Measurements from ENCODE around the gene CFTR.

Gene CFTR

DNA sequence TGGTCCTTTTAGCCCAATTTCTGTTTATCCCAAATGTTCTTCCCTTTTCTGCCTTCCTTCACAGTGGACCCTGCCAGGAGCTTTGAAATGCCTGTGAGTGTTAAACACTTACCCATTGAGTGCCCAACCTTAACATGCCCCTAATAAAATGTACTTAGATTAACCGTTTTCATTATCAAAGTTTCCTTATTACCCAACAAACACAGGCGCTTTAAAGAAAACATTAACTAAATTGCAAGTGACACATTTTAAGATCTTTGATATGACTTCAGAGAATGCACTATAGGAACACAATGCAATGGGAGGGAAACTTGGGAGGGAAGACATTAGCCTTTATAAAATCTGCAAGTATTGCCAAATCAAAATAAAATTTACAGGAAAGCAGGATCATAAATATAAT lies 177.0 kb downstream of the CFTR start:
- DNase-seq, result no peak

DNA sequence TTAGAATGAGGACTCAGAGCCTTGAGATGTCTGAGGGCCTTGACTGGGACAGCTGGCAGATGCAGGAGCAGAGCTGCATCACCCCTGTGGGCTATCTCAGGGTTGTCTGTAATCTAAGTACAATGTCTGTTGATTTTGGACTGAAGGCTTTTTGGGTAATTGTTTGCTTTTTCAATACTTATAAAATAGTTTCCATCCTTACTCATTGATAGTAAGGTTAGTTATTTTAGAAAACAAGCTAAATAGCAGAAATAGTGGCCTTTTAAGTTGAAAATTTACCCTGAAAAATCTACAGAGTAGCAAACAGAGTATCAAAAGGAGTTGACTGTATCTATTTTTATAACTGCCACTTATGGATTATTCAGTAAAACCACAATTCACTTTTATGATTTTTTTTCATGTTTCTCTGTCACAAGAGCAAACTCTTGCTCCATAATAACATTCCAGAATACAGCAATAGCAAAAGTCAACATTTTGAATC lies 179.7 kb downstream of the CFTR start:
- no peak for DNase-seq

DNA sequence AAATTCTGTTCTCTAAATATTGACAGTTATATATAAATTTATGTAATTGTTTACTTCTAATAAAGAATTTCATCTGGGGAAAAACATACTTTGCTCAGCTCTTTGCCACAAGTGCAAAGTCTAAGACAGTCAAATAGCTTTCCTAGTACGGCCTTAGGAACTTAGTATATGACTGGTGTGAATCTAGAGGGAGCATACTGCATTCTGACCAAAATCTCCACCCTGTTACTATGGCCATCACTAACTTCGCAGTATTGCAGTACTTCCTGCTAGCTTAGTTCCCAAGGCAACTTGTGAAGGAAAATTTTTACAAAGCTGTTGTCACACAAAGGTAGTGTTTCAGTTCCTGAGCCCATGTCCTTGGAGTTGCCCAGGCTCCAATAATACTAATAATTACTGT lies 181.5 kb downstream of the CFTR start:
- DNase-seq, result no peak

DNA sequence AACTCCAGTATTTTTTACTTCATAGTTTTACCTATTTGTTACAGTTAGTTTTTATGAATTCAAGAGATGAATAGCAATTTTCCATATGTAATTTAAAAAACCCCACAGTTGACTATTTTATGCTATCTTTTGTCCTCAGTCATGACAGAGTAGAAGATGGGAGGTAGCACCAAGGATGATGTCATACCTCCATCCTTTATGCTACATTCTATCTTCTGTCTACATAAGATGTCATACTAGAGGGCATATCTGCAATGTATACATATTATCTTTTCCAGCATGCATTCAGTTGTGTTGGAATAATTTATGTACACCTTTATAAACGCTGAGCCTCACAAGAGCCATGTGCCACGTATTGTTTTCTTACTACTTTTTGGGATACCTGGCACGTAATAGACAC lies 184.2 kb downstream of the CFTR start:
- DNase-seq, result no peak

DNA sequence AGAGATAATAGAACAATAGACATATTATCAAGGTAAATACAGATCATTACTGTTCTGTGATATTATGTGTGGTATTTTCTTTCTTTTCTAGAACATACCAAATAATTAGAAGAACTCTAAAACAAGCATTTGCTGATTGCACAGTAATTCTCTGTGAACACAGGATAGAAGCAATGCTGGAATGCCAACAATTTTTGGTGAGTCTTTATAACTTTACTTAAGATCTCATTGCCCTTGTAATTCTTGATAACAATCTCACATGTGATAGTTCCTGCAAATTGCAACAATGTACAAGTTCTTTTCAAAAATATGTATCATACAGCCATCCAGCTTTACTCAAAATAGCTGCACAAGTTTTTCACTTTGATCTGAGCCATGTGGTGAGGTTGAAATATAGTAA lies 185.5 kb downstream of the CFTR start:
- no peak for DNase-seq

DNA sequence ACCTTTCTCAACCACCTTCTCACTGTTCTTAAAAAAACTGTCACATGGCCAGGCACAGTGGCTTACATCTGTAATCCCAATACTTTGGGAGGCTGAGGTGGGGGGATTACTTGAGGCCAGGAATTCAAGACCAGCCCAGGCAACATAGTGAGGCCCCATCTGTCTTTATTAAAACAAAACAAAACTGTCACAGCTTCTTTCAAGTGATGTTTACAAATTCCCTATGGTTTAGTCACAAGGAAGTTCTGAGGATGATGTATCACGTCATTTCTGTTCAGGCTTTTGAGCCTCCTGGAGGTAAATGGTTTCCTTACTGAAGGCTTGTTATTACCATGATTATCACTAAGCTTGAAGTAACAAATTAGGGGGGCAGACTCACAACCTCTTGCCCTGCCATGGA lies 186.2 kb downstream of the CFTR start:
- DNase-seq, result no peak

DNA sequence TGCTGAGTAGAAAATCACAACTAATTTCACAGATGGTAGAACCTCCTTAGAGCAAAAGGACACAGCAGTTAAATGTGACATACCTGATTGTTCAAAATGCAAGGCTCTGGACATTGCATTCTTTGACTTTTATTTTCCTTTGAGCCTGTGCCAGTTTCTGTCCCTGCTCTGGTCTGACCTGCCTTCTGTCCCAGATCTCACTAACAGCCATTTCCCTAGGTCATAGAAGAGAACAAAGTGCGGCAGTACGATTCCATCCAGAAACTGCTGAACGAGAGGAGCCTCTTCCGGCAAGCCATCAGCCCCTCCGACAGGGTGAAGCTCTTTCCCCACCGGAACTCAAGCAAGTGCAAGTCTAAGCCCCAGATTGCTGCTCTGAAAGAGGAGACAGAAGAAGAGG lies 186.9 kb downstream of the CFTR start:
- DNase-seq, result no peak

DNA sequence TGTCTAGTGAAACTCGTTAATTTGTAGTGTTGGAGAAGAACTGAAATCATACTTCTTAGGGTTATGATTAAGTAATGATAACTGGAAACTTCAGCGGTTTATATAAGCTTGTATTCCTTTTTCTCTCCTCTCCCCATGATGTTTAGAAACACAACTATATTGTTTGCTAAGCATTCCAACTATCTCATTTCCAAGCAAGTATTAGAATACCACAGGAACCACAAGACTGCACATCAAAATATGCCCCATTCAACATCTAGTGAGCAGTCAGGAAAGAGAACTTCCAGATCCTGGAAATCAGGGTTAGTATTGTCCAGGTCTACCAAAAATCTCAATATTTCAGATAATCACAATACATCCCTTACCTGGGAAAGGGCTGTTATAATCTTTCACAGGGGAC lies 187.6 kb downstream of the CFTR start:
- DNase-seq, result no peak

DNA sequence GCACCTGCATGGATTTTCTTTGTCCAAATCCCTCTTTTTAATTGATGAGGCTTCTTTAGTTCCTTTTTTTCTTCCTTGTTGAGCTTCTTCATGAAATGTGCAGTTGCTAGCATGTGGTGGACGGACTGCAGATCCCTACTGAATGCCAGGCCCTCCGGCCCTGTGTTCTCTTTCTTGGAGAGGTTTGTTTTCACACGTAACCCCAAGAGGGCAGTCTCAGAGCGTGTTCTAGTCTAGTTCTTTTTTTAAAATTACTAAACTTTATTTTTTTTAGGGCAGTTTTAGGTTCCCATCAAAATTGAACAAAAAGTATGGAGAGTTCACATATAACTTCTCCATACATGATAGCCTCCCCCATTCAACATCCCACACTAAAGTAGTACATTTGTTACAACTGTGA lies 190.0 kb downstream of the CFTR start:
- DNase-seq, result no peak

DNA sequence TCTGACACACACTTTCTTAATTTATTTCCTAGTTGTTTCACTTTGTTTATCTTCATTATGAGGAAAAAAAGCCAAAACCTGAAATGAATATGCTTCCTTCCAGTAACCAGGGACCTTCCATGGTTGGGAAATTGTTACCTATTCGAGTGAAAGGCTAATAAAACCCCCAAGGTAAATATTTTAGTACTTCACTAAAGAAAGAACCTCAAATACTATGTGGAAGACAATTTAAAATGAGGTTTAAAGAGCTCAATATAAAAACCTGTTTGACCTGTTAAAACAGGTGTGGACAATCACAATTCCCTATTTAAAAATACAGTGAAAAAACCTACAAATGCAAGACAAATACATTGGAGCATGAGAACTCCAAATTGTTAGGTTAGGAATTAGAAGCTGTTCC lies 192.6 kb downstream of the CFTR start:
- DNase-seq, result no peak

DNA sequence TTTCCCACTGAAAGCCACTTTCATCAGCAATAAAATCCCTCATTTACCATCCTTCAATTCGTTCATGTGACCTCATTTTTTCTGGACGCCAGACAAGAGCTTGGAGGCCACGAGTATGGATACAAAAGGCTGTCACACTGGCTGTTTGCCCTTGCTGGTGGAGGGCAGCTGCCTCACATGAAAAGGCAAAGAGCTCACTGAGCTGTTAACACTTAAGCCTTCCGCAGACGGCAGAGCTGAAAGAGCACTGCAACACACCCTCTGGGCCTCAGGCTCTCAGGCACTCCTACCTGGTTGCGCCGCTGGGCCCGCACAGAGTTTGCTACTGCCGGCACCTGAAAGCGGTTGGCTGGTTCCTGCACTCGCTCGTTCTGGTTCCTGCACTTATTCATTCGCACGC lies 193.5 kb downstream of the CFTR start:
- DNase-seq, result no peak

DNA sequence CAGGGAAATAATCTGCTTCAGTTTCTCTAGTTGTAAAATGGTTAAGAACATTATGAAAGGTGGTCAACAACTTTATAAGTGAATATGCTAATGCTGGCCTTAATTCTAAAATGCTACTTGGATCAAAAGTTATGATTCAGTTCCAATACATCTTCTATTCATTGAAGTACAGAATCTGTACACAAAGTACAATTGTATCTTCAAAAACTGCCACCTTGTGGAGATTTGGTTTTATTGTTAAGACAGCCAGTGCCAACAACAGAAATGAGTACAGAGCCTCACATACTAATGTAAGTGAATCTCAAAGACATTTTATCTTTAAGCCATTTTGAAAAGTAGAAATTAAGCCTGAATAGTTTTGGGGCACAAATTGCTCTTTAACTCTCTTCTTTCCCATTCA lies 194.0 kb downstream of the CFTR start:
- DNase-seq, result no peak

DNA sequence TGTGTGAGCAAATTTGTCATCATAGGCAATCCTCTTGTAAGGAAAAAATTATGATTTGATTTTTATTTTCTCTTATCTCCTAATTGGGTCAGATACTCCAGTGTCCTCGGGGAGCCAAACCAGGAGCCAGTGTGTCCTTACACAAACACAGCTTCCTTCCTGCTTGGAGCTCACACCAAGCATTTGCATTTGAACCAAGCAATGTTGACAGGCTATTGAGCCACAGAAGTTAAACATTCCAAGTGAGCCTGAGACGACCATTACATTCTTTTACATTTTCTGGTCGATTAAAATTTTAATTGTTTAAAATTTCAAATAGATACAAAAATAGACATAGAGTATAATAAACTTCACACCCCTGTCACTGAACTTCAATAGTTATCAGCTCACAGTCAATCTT lies 194.8 kb downstream of the CFTR start:
- no peak for DNase-seq

DNA sequence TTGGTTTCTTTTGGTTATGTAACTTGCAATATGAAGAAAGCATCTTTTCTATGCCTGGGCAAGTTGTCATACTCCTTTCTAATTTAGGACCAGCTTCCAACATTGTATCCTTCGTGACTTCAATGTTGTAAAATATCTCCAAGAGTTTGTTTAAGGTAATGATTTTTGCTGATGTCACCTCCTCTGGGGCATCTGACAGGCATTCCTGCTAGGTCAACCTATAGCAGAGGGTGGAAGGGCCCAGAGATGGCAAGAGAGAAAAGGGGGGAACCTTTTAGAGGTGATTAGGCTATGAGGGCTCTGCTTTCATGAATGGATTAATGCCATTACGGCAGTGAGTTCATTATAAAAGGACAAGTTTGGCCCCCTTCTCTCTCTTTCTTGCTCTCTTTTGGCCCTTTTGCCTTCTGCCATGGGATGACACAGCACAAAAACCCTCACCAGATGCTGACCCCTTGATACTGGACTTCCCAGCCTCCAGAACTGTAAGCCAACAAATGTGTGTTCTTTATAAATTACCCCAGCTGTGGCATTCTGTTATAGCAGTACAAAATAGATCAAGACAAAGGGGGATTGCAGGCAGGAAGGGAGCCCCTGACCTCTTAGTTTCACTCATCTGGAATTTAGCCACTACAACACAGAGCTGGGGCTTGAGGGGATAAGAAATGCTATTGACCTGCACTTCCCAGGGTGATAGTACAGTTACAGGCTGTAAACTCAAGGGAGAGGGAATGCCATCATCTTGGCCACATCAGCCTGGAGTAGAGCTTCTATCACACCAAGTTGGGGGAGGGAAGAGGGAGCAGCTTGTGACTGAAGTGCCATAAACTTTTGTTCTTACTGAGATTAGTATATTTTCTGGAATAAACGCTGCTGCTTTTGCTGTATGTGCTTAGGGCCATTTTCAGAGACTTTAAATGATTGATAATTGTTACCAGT lies 195.9 kb downstream of the CFTR start:
- no peak for DNase-seq

DNA sequence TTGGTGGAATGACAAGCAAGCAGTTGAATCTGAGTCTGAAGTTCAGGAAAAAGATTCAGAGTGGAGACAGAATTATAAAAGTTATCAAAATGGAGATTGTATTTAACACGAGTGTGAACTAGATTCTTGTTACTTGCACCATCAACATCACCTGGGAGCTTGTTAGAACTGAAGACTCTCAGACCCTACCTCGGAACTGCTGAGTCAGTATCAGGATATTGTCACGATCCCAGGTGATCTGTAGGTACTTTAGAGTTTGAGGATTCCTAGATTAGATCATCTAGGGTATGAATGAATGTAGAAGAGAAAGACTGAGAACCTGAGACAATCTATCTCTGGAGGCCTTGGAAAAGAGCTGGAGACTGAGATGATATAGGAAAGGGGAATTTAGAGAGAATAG lies 199.3 kb downstream of the CFTR start:
- no peak for DNase-seq

DNA sequence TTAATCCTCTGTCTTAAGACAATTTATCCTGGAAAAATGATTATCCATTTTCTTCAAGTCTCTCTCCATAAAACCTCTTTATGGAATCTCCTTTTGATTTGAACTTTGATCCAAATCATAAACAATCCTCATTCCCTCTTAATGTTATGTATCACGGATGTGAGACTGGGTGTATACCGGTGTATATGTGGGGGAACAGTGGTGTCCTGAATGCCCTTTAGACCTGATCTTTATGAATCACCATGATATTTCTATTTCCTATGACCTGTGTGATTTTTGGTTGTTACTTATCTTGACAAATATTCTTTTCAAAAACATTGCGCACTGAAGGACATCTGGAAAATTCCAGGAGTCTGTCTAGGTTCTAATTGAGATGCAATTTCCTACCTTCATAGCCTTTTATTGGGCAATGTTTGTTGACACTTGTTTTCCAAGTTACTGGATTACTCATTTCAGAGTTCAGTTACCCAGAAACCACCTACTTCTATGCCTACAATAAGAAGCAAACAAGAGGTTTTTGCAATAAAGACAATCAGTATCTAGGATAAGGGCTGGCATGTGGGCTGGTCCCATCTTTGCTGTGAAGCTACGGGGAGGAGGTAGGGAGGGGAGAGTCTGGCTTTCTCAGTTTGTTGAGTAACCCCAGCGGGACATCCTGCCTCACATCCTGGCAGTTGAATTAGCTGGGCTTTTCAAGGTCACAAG lies 203.0 kb downstream of the CFTR start:
- DNase-seq, result no peak

DNA sequence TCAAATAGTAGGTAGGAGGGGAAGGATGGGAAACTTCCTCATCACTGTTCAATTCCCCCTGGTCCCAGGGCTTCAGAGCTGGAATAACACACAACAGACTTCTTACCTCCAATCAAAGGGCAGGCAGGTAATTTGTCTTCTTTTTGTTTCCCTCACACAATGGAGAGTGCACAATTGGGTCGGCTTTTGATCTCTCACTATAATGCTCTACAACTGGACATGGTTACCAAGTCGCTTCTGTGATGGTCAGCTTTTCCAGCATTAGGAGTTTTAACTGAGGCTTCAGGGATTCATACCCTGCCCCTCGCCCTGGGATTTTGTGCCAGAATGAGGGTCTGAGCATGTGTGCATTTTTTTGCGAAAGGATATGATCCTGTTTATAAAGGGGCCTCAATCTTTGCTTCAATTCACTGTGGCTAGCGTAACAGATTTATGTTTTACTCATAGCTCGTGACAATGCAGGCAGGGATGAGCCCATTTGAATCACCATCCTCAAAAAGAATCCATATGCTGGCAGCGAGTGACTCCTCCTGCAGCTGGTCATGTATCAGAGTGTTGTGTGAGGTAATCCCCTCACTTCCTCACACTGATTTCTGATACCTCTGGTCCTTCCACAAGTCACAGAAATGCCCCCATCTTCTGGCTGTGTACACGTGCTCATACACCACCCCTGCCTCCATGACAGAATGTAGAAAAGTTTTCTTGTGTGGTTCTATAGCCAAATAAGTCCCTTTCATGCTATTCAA lies 203.8 kb downstream of the CFTR start:
- DNase-seq, result no peak

DNA sequence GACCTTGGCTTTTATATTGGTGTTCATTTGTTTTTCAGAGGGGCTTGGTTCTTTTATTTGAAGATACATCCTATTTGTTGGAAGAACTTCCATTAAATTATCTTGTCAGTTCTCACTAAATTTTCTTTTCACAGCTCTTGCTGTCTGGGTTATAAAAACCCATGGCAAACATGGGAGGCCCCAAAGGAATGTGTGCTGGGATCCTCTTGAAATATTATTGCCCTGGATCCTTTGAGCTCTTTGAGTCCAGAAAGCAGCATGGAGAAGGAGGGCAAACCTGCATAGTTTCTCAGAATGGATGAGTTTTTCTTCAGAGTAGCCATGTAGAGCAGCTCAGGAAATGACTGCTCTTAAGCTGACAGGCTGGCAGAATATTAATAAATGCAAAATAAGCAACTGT lies 206.0 kb downstream of the CFTR start:
- DNase-seq, result no peak

DNA sequence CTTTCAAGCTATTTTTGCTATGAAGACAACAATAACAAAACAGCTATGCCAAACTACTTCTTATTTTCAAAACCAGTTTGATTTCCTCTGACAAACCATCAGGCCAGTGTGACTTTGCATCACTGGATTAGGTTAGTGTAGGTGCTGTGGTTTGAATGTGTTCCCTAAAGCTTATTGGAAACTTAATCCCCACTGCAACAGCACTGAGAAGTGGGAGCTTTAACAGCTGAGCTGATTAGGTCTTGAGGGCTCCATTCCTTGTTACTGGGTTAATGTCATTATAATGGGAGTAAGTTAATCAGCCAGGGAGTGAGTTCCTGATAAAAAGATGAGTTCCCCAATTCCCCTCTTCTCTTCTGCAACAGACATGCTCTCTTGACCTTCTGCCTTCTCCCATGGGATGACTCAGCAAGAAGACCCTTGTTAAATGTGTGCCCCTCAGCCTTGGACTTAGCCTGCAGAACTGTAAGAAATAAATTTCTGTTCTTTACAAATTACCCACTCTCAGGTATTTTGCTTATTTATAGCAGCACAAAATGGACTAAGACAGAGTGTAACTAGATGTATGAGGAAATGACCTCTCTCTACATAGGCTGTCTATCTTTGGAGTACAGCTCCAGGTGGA lies 206.6 kb downstream of the CFTR start:
- no peak for DNase-seq

DNA sequence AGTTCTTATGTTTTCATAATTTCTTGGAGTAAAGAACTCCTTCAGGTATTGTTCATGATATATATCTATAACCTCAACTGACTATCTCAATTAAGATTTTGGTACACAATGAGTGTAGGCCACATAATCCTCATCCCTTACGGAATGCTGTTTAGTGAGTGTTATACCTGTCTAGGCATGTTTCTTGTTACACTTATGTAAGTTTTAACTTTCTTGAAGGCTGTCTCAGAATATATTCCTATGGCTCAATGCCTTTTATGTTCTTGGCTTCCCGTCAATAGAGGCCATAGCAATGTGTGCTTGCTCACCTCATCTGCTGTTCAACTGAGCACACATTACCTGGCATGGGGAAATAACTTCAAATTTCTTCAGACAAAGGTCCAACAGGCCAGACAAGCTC lies 208.3 kb downstream of the CFTR start:
- no peak for DNase-seq

DNA sequence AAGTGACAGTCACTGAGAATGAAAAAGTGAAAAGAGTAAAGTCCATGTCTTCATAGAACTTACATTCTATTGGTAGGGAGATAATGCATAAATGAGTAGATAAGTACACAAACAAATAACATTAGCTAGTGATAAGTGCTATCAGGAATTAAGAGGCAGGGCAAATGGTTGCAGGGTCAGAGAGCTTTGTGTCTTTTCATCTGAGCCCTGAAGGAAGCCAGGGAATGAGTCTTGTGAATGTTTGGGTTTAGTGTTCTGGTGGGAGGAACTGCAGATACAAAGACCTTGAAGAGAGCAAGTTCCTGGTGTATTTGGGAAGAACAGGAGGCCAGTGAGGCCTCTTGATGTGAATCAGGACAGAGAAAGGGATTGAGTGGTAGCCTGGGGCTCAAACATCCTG lies 209.6 kb downstream of the CFTR start:
- no peak for DNase-seq

DNA sequence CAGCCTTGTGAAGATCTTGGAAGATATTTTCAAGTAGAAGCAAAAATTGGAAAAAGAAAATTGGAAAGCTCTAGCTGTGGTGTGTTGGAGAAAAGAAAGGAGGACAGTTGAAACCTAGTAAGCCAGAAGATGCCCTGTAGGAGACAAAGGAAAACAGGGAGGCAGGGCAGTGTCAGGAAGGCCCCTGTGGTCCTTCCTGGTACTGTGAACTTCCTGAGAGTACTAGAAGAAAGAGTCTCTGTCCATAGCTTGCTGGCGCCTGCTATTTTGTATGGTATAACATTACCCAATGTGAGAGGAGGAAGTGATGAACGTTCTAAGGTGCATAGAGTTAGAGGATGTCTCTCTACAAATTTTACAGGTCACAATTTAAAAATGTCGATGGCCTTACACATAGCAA lies 210.3 kb downstream of the CFTR start:
- no peak for DNase-seq

DNA sequence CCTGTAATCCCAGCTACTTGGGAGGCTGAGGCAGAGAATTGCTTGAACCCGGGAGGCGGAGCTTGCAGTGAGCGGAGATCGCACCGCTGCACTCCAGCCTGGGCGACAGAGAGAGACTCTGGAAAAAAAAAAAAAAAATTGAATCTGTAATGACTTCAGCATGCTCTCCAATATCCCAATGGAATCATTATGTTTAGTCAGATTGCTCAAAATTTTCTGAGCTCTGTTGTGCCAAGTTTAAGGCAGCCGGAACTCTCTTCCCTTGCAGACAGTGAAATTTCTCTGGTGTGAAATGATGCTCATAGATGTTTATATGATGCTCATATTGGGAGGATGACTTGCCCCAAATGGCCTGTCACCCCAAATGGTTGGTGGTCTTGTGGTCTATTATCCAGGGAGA lies 212.5 kb downstream of the CFTR start:
- DNase-seq, result no peak

Data from stimulated activated CD4-positive, alpha-beta T cell treated with anti-CD3 and anti-CD28 coated beads, Interleukin-1b, Interleukin-23, amount 100 ng/mL, for 48 hours (primary cell).